ENCODE results near the gene GON4L. TPM values are rescaled to one million over a fixed set of nuclear protein-coding genes. Genes with fewer than 3 reads are reported as not detected.
"Not testable (repeated sequence)": the region's sequence is repeated elsewhere in the genome, so short reads cannot be mapped to it uniquely, and the experiment has no call there.

The GON4L gene
- total RNA-seq, 2 donors from 2014 or later = 88.4 to 93.9 TPM

DNA sequence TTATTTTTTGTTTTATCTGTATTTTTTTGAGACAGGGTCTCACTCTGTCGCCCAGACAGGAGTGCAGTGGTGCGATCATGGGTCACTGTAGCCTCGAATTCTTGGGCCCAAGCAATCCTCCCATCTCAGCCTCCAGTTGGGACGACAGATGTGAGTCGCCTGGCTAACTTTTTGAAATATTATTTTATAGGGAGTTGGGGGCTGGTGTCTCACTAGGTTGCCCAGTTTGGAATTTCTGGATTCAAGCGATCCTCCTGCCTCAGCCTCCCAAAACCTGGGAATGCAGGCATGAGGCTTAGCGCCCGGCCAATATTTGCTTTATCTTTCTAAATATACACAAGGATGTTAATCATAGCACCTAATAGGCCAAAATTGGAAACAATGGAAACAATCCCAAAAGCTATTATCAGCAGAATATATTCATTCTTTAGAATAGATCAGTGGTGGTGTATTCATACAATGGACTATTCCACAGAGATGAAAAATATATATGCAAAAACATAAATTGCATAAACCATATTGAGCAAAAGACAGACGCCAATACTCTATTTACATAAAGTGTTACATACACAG is 112.2 kb downstream of the GON4L start:
- ATAC-seq (no peak), DNase-seq (no peak)
- peak overlapping the region; percentile 92 for H3K27ac Mint-ChIP-seq
- H3K27me3 Mint-ChIP-seq = no peaks in the 10 kb centered on the region
- peaks cover 3% of the 10 kb centered on the region for H3K4me1 Mint-ChIP-seq
- H3K9me3 ChIP-seq (ENCODE audit: control insufficient read depth, low read length, poor library complexity, severe bottlenecking) = no peaks in the 10 kb centered on the region
- no peaks in the 10 kb centered on the region for H3K36me3 Mint-ChIP-seq (ENCODE audit: low read depth)
- H3K4me3 Mint-ChIP-seq = peak overlapping the region; percentile 97

DNA sequence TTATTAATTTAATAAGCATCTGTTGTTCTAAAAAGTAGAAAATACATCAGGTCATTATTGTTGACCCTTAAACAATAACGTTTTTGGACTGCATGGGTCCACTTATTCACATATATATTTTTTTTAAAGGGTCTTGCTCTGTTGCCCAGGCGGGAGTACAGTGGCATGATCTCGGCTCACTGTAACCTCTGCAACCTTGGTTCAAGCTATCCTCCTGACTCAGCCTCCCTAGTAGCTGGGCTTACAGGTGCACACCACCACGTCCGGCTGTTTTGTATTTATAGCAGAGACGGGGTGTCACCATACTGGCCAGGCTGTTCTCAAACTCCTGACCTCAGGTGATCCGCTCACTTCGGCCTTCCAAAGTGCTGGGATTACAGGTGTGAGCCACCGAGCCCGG is 115.1 kb downstream of the GON4L start:
- H3K27me3 Mint-ChIP-seq = no peaks in the 10 kb centered on the region
- no peaks in the 10 kb centered on the region for H3K9me3 ChIP-seq (ENCODE audit: control insufficient read depth, low read length, poor library complexity, severe bottlenecking)
- peaks cover 3% of the 10 kb centered on the region for H3K4me1 Mint-ChIP-seq
- no peak for DNase-seq
- no peak overlapping the region for H3K4me3 Mint-ChIP-seq
- peaks cover 5% of the 10 kb centered on the region for H3K36me3 Mint-ChIP-seq (ENCODE audit: low read depth)
- H3K27ac Mint-ChIP-seq = no peak overlapping the region
- no peak for ATAC-seq

DNA sequence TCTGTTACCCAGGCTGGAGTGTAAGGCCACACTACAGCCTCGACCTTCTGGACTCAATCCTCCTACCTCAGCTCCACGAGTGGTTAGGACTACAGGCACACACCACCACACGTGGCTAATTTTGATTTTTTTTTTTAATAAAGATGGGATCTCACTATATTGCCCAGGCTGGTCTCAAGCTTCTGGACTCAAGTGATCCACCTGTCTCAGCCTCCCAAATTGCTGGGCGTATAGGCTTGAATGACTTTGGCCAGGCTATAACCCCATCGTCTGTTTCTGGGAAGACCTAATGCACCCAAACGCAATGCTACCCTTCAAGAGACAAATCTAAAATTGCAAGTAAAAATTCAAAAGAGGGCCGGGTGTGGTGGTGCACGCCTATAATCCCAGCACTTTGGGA is 116.0 kb downstream of the GON4L start:
- H3K4me1 Mint-ChIP-seq = peaks cover 3% of the 10 kb centered on the region
- ATAC-seq (no peak), DNase-seq (no peak)
- H3K27ac Mint-ChIP-seq = no peak overlapping the region
- no peaks in the 10 kb centered on the region for H3K9me3 ChIP-seq (ENCODE audit: control insufficient read depth, low read length, poor library complexity, severe bottlenecking)
- no peaks in the 10 kb centered on the region for H3K27me3 Mint-ChIP-seq
- peaks cover 5% of the 10 kb centered on the region for H3K36me3 Mint-ChIP-seq (ENCODE audit: low read depth)
- no peak overlapping the region for H3K4me3 Mint-ChIP-seq

DNA sequence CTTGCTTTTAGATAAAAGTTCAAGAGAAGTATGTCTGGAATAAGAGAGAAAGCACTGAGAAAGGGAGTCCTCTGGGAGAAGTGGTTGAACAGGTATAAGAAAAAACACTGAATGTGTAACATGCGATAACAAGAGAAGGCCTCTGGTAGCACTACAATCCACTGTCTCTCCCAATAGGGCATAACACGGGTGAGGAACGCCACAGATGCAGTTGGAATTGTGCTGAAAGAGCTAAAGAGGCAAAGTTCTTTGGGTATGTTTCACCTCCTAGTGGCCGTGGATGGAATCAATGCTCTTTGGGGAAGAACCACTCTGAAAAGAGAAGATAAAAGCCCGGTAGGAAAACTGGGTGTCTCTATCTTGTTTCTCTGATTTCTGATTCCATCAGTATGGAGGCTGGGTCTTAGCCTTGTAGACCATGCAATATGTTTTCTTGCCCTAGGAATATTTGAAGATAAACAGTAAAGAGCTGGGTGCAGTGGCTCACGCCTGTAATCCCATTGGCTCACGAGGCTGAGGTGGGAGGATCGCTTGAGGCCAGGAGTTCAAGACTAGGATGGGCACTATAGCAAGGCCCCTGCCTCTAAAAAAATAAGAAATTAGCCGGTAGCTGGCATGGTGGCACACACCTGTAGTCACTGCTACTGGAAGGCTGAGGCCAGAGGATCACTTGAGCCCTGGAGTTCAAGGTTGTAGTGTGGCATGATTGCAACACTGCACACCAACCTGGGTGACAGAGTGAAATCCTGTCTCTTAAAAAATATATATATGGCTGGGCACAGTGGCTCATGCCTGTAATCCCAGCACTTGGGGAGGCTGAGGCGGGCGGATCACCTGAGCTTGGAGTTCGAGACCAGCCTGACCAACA is 127.7 kb downstream of the GON4L start:
- H3K27ac Mint-ChIP-seq = peak overlapping the region; percentile 39
- peak in 1 of 3 donors; percentile 26 for DNase-seq
- H3K4me1 Mint-ChIP-seq = no peaks in the 10 kb centered on the region
- no peaks in the 10 kb centered on the region for H3K27me3 Mint-ChIP-seq
- H3K4me3 Mint-ChIP-seq = no peak overlapping the region
- peak; percentile 54 for ATAC-seq
- no peaks in the 10 kb centered on the region for H3K9me3 ChIP-seq (ENCODE audit: control insufficient read depth, low read length, poor library complexity, severe bottlenecking)
- peaks cover 3% of the 10 kb centered on the region for H3K36me3 Mint-ChIP-seq (ENCODE audit: low read depth)

DNA sequence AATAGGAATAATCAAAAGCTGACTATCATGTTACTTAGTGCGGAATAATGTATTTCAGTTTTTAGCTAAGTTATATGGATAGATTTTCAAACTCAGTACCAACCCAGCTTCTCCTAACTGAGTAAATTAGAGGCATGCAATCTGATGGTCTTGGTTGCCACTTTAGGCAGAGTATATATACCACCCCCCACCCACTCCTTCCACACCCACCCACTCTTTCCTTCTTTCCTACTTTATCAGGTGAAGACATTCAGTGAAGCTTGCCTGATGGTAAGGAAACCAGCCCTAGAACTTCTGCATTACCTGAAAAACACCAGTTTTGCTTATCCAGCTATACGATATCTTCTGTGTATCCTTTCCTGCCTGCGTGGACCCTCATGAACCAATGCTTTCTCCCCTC is 131.9 kb downstream of the GON4L start:
- ATAC-seq (no peak), DNase-seq (no peak)
- no peak overlapping the region for H3K4me3 Mint-ChIP-seq
- no peaks in the 10 kb centered on the region for H3K36me3 Mint-ChIP-seq (ENCODE audit: low read depth)
- no peak overlapping the region for H3K27ac Mint-ChIP-seq
- H3K9me3 ChIP-seq (ENCODE audit: control insufficient read depth, low read length, poor library complexity, severe bottlenecking) = no peaks in the 10 kb centered on the region
- H3K27me3 Mint-ChIP-seq = no peaks in the 10 kb centered on the region
- no peaks in the 10 kb centered on the region for H3K4me1 Mint-ChIP-seq

DNA sequence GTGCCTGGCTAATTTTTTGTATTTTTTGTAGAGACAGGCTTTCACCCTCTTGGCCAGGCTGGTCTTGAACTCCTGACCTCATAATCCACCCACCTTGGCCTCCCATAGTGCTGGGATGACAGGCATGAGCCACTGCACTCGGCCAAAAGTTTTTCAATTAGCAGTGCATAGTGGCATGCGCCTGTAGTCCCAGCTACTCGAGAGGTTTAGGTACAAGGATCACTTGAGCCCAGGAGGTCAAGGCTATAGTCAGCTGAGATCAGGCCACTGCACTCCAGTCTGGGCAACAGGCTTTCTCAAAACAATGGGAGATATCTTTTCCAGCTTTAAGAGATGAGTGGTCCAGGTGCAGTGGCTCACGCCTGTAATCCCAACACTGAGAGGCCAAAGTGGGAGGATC is 137.3 kb downstream of the GON4L start:
- no peaks in the 10 kb centered on the region for H3K9me3 ChIP-seq (ENCODE audit: control insufficient read depth, low read length, poor library complexity, severe bottlenecking)
- Mint-ChIP-seq H3K4me3 (no peak overlapping the region), H3K36me3 (ENCODE audit: low read depth) (no peaks in the 10 kb centered on the region), H3K4me1 (peaks cover 2% of the 10 kb centered on the region), H3K27ac (peak overlapping the region; percentile 61), H3K27me3 (no peaks in the 10 kb centered on the region)
- DNase-seq (no peak), ATAC-seq (no peak)

DNA sequence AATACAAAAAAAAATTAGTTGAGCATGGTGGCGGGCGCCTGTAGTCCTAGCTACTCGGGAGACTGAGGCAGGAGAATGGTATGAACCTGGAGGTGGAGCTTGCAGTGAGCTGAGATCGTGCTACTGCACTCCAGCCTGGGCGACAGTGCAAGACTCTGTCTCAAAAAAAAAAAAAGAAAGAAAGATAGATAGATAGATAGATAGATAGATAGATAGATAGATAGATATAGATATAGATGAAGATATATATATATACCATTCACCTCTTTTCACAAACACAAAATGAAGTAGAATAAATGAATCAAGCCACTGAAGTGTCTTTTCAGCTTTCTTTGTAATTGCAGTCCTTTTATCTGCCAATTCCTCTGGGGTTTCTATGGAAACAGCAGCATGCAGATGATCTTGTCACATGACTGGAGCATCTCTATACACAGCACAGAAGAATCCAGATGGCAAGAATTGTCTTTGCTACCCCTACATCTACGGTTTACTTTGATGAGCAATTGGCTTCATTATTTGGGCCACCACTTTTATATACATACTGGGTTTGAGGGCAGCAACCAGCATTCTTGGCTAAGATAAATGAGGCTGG is 138.4 kb downstream of the GON4L start:
- H3K4me3 Mint-ChIP-seq; H3K9me3 ChIP-seq (ENCODE audit: control insufficient read depth, low read length, poor library complexity, severe bottlenecking); H3K4me1 Mint-ChIP-seq; H3K36me3 Mint-ChIP-seq (ENCODE audit: low read depth); ATAC-seq; H3K27me3 Mint-ChIP-seq; DNase-seq: not testable (repeated sequence)
- H3K27ac Mint-ChIP-seq = peak overlapping the region; percentile 24

DNA sequence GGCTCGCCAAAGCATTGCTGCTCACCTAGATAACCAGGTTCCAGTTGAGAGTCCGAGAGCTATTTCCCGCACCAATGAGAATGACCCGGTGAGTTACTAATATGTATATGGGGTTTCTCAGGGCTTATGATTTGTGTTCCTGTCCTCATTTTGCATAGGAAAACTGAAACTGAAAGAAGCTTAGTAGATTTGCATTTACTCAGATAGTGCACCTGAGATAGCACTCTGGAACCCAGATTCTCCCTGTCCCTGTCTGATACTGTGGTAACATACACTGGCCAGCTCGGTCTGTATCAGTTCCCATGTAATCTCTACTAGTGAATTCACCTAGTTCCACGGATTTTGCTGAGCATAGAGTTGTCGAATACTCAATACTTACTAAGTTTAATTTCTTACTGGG is 140.0 kb downstream of the GON4L start:
- DNase-seq (no peak), ATAC-seq (peak; percentile 36)
- H3K27me3 Mint-ChIP-seq = no peaks in the 10 kb centered on the region
- no peak overlapping the region for H3K4me3 Mint-ChIP-seq
- H3K27ac Mint-ChIP-seq = no peak overlapping the region
- peaks cover 2% of the 10 kb centered on the region for H3K4me1 Mint-ChIP-seq
- H3K36me3 Mint-ChIP-seq (ENCODE audit: low read depth) = peaks cover 3% of the 10 kb centered on the region
- H3K9me3 ChIP-seq (ENCODE audit: control insufficient read depth, low read length, poor library complexity, severe bottlenecking) = no peaks in the 10 kb centered on the region

DNA sequence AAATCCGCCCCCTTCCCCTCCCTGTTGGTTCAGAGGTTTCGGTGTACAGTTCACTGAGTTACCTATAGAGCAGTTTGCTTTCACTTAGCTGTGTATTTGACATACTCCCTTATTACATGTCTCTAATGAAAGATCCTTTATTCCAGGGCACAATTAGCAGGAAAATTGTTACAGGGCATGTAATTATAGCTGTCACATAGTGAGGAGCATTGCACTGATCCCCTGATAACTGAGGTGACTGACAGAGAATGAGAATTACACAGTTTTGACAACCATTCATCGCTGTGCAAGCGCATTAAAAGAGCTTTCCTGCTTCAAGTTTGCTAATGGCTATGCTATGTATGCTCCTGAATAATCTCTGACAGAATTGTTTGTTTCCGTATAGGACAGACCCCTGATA is 141.2 kb downstream of the GON4L start:
- Mint-ChIP-seq H3K4me1 (peaks cover 2% of the 10 kb centered on the region), H3K36me3 (ENCODE audit: low read depth) (peaks cover 3% of the 10 kb centered on the region), H3K27me3 (no peaks in the 10 kb centered on the region), H3K27ac (peak overlapping the region; percentile 41), H3K4me3 (no peak overlapping the region)
- no peak for ATAC-seq
- H3K9me3 ChIP-seq (ENCODE audit: control insufficient read depth, low read length, poor library complexity, severe bottlenecking) = no peaks in the 10 kb centered on the region
- no peak for DNase-seq

DNA sequence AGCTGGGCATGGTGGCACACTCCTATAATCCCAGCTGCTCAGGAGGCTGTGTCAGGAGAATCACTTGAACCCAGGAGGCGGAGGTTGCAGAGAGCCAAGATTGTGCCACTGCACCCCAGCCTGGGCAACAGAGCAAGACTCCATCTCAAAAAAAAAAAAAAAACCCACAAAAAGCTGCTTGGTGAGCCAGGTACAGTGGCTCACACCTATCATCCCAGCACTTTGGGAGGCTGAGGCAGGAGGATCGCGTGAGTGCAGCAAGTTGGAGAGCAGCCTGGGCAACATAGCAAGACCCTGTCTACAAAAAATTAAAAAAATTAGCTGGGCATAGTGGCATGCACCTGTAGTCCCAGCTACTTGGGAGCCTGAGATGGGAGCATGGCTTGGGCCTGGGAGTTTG is 142.0 kb downstream of the GON4L start:
- DNase-seq; ATAC-seq; H3K4me1 Mint-ChIP-seq; H3K27me3 Mint-ChIP-seq; H3K9me3 ChIP-seq (ENCODE audit: control insufficient read depth, low read length, poor library complexity, severe bottlenecking); H3K36me3 Mint-ChIP-seq (ENCODE audit: low read depth); H3K4me3 Mint-ChIP-seq: not testable (repeated sequence)
- peak overlapping the region; percentile 49 for H3K27ac Mint-ChIP-seq

DNA sequence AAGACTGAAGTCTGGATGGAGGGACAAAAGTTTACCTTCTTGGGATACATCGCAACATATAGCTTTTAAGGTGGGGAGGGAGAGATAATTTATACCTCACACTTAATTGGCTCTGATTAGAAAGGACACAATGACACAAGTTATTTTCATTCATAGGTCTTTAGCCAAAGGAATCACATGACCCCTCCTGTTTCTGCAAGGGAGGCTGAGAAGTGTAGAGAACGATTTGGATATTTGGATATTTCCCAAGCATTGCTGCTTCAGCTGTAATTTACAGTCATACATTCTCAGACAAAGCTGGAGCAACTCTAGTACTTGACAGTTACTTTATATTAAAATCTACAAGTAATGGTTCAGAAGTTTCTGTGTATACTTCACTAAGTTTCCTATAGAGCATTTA is 143.9 kb downstream of the GON4L start:
- Mint-ChIP-seq H3K36me3 (ENCODE audit: low read depth) (peaks cover 3% of the 10 kb centered on the region), H3K27ac (no peak overlapping the region)
- DNase-seq = no peak

DNA sequence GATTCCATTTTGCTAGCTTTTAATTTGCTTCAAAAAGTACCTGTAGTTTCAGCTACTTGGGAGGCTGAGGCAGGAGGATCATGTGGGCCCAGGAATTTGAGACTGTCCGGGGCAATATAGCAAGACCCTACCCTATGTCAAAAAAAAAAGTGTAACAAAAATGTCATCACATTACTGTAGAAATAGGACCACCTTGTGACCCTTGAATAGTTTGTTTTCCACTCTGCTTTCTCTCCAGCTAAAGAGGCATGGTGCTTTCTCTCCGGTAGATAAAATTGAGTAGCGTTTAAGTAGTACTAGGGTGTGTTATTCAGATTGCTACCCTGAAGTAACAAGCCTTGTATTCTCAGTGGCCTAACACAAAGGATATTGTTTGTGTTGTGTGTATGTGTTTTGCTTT is 144.4 kb downstream of the GON4L start:
- not testable (repeated sequence) for ATAC-seq; H3K4me1 Mint-ChIP-seq; H3K4me3 Mint-ChIP-seq; H3K36me3 Mint-ChIP-seq (ENCODE audit: low read depth); H3K9me3 ChIP-seq (ENCODE audit: control insufficient read depth, low read length, poor library complexity, severe bottlenecking); H3K27ac Mint-ChIP-seq; H3K27me3 Mint-ChIP-seq; DNase-seq

More for the DNA sequence above, 143.9 kb downstream of the GON4L start:
- H3K4me3 Mint-ChIP-seq = no peak overlapping the region
- no peak for ATAC-seq
- H3K9me3 ChIP-seq (ENCODE audit: control insufficient read depth, low read length, poor library complexity, severe bottlenecking) = no peaks in the 10 kb centered on the region
- H3K4me1 Mint-ChIP-seq = peaks cover 2% of the 10 kb centered on the region
- H3K27me3 Mint-ChIP-seq = no peaks in the 10 kb centered on the region

DNA sequence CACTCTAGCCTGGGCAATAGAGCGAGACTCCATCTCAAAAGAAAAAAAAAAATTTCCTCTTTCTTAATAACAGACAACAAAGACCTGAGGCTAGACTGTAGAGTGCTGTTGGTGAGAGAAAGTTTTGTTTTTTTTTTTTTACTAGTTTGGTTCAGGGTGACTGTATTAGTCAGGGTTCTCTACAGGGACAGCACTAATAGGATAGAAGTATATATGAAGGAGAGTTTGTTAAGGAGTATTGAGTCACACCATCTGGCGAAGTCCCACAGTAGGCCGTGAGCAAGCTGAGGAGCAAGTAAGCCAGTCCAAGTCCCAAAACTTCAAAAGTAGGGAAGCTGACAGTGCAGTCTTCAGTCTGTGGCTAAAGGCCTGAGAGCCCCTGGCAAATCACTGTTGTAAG is 145.6 kb downstream of the GON4L start:
- not testable (repeated sequence) for H3K4me3 Mint-ChIP-seq; H3K9me3 ChIP-seq (ENCODE audit: control insufficient read depth, low read length, poor library complexity, severe bottlenecking); H3K27ac Mint-ChIP-seq; H3K36me3 Mint-ChIP-seq (ENCODE audit: low read depth); DNase-seq; ATAC-seq; H3K4me1 Mint-ChIP-seq; H3K27me3 Mint-ChIP-seq
